Lower leg skin (tissue), 3 donors: ENCODE measurements around the gene OR2T33.

Source experiments
- CTCF ChIP-seq, 3 donors: fragments of 450-650 bp; IDR thresholded peaks; one replicate each; pipeline ENCODE4 v1.5.1; 2016; ENCODE audit warnings: antibody characterized with exemption in 3 of 3, mild to moderate bottlenecking in 3 of 3, moderate library complexity in 2 of 3
- POLR2A ChIP-seq, 2 donors: fragments of 450-650 bp; IDR thresholded peaks; one replicate each; pipeline ENCODE4 v1.6.1; 2016 to 2017; ENCODE audit warnings: antibody characterized with exemption in 2 of 2, mild to moderate bottlenecking in 1 of 2, moderate library complexity in 1 of 2

- TF ChIP-seq POLR2A (IDR thresholded peaks at IDR 0.05) = no peak
- TF ChIP-seq CTCF (IDR thresholded peaks at IDR 0.05) = no peak
These were observed 46.7 kb upstream of the OR2T33 start, which contains the start of gene OR2M7 for GRCh38 chr1:248324468-248324867.
